ENCODE results near the gene ATM.

DNA sequence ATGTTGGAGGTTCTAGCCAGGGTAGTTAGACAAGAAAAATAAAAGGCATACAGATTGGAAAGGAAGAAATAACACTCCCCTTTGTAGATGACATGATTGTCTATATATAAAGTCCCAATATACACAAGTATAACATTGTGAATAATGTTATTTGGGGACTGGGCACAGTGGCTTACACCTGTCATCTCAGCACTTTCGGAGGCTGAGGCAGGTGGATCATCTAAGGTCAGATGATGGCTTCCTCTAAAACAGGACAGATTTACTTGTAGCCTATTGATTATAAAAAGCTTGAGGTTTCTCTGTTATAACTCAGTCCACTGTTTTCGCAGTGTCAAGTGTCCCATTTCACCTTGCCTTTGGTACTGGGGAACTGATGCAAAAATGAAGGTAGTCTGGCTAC lies 19.6 kb downstream of the ATM start:
- no peak for TF ChIP-seq POLR2A (IDR thresholded peaks at IDR 0.05)
- TF ChIP-seq, protein P1, sequence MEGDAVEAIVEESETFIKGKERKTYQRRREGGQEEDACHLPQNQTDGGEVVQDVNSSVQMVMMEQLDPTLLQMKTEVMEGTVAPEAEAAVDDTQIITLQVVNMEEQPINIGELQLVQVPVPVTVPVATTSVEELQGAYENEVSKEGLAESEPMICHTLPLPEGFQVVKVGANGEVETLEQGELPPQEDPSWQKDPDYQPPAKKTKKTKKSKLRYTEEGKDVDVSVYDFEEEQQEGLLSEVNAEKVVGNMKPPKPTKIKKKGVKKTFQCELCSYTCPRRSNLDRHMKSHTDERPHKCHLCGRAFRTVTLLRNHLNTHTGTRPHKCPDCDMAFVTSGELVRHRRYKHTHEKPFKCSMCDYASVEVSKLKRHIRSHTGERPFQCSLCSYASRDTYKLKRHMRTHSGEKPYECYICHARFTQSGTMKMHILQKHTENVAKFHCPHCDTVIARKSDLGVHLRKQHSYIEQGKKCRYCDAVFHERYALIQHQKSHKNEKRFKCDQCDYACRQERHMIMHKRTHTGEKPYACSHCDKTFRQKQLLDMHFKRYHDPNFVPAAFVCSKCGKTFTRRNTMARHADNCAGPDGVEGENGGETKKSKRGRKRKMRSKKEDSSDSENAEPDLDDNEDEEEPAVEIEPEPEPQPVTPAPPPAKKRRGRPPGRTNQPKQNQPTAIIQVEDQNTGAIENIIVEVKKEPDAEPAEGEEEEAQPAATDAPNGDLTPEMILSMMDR (IDR thresholded peaks at IDR 0.05) = no peak
